Measurements from ENCODE around the gene FAM98C. TPM values are rescaled to one million over a fixed set of nuclear protein-coding genes. Genes with fewer than 3 reads are reported as not detected.
A peak's percentile ranks its signal among the peaks of the same experiment; 100 is the strongest.
"Not testable (repeated sequence)": the region's sequence is repeated elsewhere in the genome, so short reads cannot be mapped to it uniquely, and the experiment has no call there.

FAM98C gene
- total RNA-seq, 4 donors from 2014 or later = 24.9 to 69.0 (median 50.3) TPM

- Histone ChIP-seq H3K4me3 (no peak overlapping the region), H3K27ac (no peak overlapping the region), H3K9me3 (no peaks in the 10 kb centered on the region), H3K4me1 (peaks cover 0 to 12% (median 1%) of the 10 kb centered on the region in 4 donors), H3K36me3 (no peaks in the 10 kb centered on the region), H3K27me3 (peaks cover 0 to 78% of the 10 kb centered on the region in 2 donors)
- 69 to 76% methylated on average over 14 of the region's 14 CpGs for WGBS, 2 donors
- DNase-seq (ENCODE audit: low spot score in 2 of 2) = no peak
- TF ChIP-seq POLR2A (IDR thresholded peaks at IDR 0.05) = no peak
- no peak for TF ChIP-seq EP300 (IDR thresholded peaks at IDR 0.05)
- no peak for TF ChIP-seq CTCF (IDR thresholded peaks at IDR 0.05)
These were observed 19.0 kb downstream of the FAM98C start for GRCh38 chr19:38421856-38422255.

- no peak for TF ChIP-seq POLR2A (IDR thresholded peaks at IDR 0.05)
- Histone ChIP-seq H3K9me3 (no peaks in the 10 kb centered on the region), H3K27me3 (peaks cover 0 to 83% of the 10 kb centered on the region in 2 donors), H3K4me3 (no peak overlapping the region), H3K4me1 (peaks cover 0 to 10% (median 1%) of the 10 kb centered on the region in 4 donors), H3K36me3 (no peaks in the 10 kb centered on the region), H3K27ac (no peak overlapping the region)
- DNase-seq (ENCODE audit: low spot score in 2 of 2) = no peak
- WGBS, 2 donors = 57% methylated on average over 5 to 7 of the region's 7 CpGs
These were observed 19.5 kb downstream of the FAM98C start for GRCh38 chr19:38422438-38422837.

- Histone ChIP-seq H3K4me1 (no peaks in the 10 kb centered on the region), H3K27me3 (peaks cover 0 to 75% of the 10 kb centered on the region in 2 donors), H3K9me3 (no peaks in the 10 kb centered on the region), H3K27ac (no peak overlapping the region), H3K36me3 (no peaks in the 10 kb centered on the region), H3K4me3 (no peak overlapping the region)
- no peak for TF ChIP-seq CTCF (IDR thresholded peaks at IDR 0.05)
- TF ChIP-seq POLR2A (IDR thresholded peaks at IDR 0.05) = no peak
- TF ChIP-seq EP300 (IDR thresholded peaks at IDR 0.05) = no peak
- 78 to 82% methylated on average over 4 to 5 of the region's 5 CpGs for WGBS, 2 donors
- no peak for DNase-seq (ENCODE audit: low spot score in 2 of 2)
These were observed 21.4 kb downstream of the FAM98C start for GRCh38 chr19:38424272-38424671.

GRCh38 chr19:38425222-38425809 lies 22.4 kb downstream of the FAM98C start:
- H3K9me3 ChIP-seq = no peaks in the 10 kb centered on the region
- H3K27me3 ChIP-seq = peaks cover 0 to 65% of the 10 kb centered on the region in 2 donors
- H3K36me3 ChIP-seq = no peaks in the 10 kb centered on the region
- H3K4me3 ChIP-seq = peak overlapping the region in 1 of 4 donors; percentile 44
- DNase-seq (ENCODE audit: low spot score in 2 of 2) = no peak
- H3K27ac ChIP-seq = no peak overlapping the region
- TF ChIP-seq CTCF (IDR thresholded peaks at IDR 0.05) = no peak
- no peak for TF ChIP-seq EP300 (IDR thresholded peaks at IDR 0.05)
- TF ChIP-seq POLR2A (IDR thresholded peaks at IDR 0.05) = no peak
- no peaks in the 10 kb centered on the region for H3K4me1 ChIP-seq
- WGBS, 2 donors = 67 to 70% methylated on average over 7 of the region's 7 CpGs

- Histone ChIP-seq H3K27me3 (peaks cover 0 to 66% of the 10 kb centered on the region in 2 donors), H3K9me3 (no peaks in the 10 kb centered on the region), H3K4me1 (no peaks in the 10 kb centered on the region), H3K36me3 (no peaks in the 10 kb centered on the region), H3K4me3 (peak within 1 kb of the TSS in 1 of 4 donors; percentile 44), H3K27ac (no peak within 1 kb of the TSS)
- TF ChIP-seq POLR2A (IDR thresholded peaks at IDR 0.05) (no peak), EP300 (IDR thresholded peaks at IDR 0.05) (no peak), CTCF (IDR thresholded peaks at IDR 0.05) (no peak)
- no peak for DNase-seq (ENCODE audit: low spot score in 2 of 2)
- 9 to 21% methylated on average over 16 to 20 of the region's 20 CpGs for WGBS, 2 donors
These were observed 23.0 kb downstream of the FAM98C start, which contains the start of gene RASGRP4 for GRCh38 chr19:38425810-38426466. RASGRP4 (minus strand) TSS chr19:38426219; CDS start chr19:38426091, 128 bp downstream.

GRCh38 chr19:38427035-38427677 lies 24.3 kb downstream of the FAM98C start:
- peaks cover 0 to 61% of the 10 kb centered on the region in 2 donors for H3K27me3 ChIP-seq

More at GRCh38 chr19:38427035-38427677, 24.3 kb downstream of the FAM98C start:
- H3K36me3 ChIP-seq; H3K4me3 ChIP-seq; H3K9me3 ChIP-seq; H3K27ac ChIP-seq; H3K4me1 ChIP-seq; DNase-seq (ENCODE audit: low spot score in 2 of 2): not testable (repeated sequence)
- 72 to 74% methylated on average over 16 to 17 of the region's 17 CpGs for WGBS, 2 donors
